ENCODE data around the gene BBIP1.

DNA sequence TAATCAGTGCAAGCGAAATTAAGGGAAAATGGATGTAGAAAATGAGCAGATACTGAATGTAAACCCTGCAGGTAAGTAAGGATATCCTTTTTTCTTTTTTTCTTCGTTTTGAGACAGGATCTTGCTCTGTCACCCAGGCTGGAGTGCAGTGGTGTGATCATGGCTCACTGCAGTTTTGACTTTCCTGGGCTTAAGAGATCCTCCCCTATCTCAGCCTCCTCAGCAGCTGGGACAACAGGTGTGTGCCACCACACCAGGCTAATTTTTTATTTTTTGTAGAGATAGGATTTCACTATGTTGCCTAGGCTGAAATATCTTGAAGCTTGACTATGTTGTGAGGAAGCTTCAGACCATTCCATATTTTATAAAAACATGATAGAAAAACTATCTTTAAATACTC is 43.0 kb downstream of the BBIP1 start:
- TF ChIP-seq YY1 (IDR thresholded peaks at IDR 0.05; ENCODE audit: insufficient read depth, insufficient read length) (no peak), SUZ12 (IDR thresholded peaks at IDR 0.05; ENCODE audit: extremely low read depth, insufficient read depth, insufficient read length) (no peak), ZNF274 (IDR thresholded peaks at IDR 0.05; ENCODE audit: low read depth, low read length) (no peak)

Measured in NT2/D1 (cell line).